ENCODE measurements around the gene NOC2L.
"Not testable (repeated sequence)": the region's sequence is repeated elsewhere in the genome, so short reads cannot be mapped to it uniquely, and the experiment has no call there.

NOC2L gene

GRCh38 chr1:947958-948357 lies 11.1 kb downstream of the NOC2L start:
- peaks cover 3% of the 10 kb centered on the region for H3K4me1 Mint-ChIP-seq (ENCODE audit: low read depth)
- no peaks in the 10 kb centered on the region for H3K27me3 Mint-ChIP-seq
- H3K4me3 Mint-ChIP-seq: no peak overlapping the region
- H3K27ac Mint-ChIP-seq: no peak overlapping the region
- no peaks in the 10 kb centered on the region for H3K9me3 Mint-ChIP-seq (ENCODE audit: low read depth)
- H3K36me3 Mint-ChIP-seq: peaks cover 5% of the 10 kb centered on the region

GRCh38 chr1:946811-947210 lies 12.2 kb downstream of the NOC2L start:
- H3K27ac Mint-ChIP-seq; H3K36me3 Mint-ChIP-seq; H3K27me3 Mint-ChIP-seq; H3K4me3 Mint-ChIP-seq; H3K4me1 Mint-ChIP-seq (ENCODE audit: low read depth); H3K9me3 Mint-ChIP-seq (ENCODE audit: low read depth): not testable (repeated sequence)

GRCh38 chr1:945688-946556 lies 13.1 kb downstream of the NOC2L start:
- Mint-ChIP-seq H3K4me1 (ENCODE audit: low read depth) (peaks cover 6% of the 10 kb centered on the region), H3K4me3 (no peak overlapping the region), H3K9me3 (ENCODE audit: low read depth) (no peaks in the 10 kb centered on the region), H3K27me3 (peaks cover 2% of the 10 kb centered on the region), H3K36me3 (peaks cover 2% of the 10 kb centered on the region), H3K27ac (no peak overlapping the region)

- Mint-ChIP-seq H3K27ac (no peak overlapping the region), H3K36me3 (peaks cover under 1% of the 10 kb centered on the region), H3K4me3 (no peak overlapping the region), H3K9me3 (ENCODE audit: low read depth) (no peaks in the 10 kb centered on the region), H3K4me1 (ENCODE audit: low read depth) (peaks cover 2% of the 10 kb centered on the region), H3K27me3 (peaks cover 2% of the 10 kb centered on the region)
Observed at GRCh38 chr1:944341-945325, 14.4 kb downstream of the NOC2L start.

- Mint-ChIP-seq H3K36me3 (no peaks in the 10 kb centered on the region), H3K4me1 (ENCODE audit: low read depth) (peaks cover 2% of the 10 kb centered on the region), H3K27me3 (peaks cover 6% of the 10 kb centered on the region), H3K27ac (no peak overlapping the region), H3K4me3 (peak overlapping the region; percentile 13), H3K9me3 (ENCODE audit: low read depth) (no peaks in the 10 kb centered on the region)
Observed at GRCh38 chr1:943545-944340, 15.3 kb downstream of the NOC2L start.

- H3K4me1 Mint-ChIP-seq (ENCODE audit: low read depth): peaks cover 2% of the 10 kb centered on the region
- peak overlapping the region; percentile 13 for H3K4me3 Mint-ChIP-seq
- no peak overlapping the region for H3K27ac Mint-ChIP-seq
- peaks cover 6% of the 10 kb centered on the region for H3K27me3 Mint-ChIP-seq
- no peaks in the 10 kb centered on the region for H3K36me3 Mint-ChIP-seq
- H3K9me3 Mint-ChIP-seq (ENCODE audit: low read depth): no peaks in the 10 kb centered on the region
Observed at GRCh38 chr1:942864-943533, 16.1 kb downstream of the NOC2L start.

GRCh38 chr1:942411-942821 lies 16.6 kb downstream of the NOC2L start:
- Mint-ChIP-seq H3K9me3 (ENCODE audit: low read depth) (no peaks in the 10 kb centered on the region), H3K27me3 (peaks cover 6% of the 10 kb centered on the region), H3K4me1 (ENCODE audit: low read depth) (peaks cover 2% of the 10 kb centered on the region), H3K36me3 (no peaks in the 10 kb centered on the region), H3K4me3 (no peak overlapping the region), H3K27ac (no peak overlapping the region)

- H3K4me3 Mint-ChIP-seq: peak overlapping the region; percentile 77
- no peaks in the 10 kb centered on the region for H3K9me3 Mint-ChIP-seq (ENCODE audit: low read depth)
- no peak overlapping the region for H3K27ac Mint-ChIP-seq
- H3K36me3 Mint-ChIP-seq: no peaks in the 10 kb centered on the region
- H3K27me3 Mint-ChIP-seq: peaks cover 6% of the 10 kb centered on the region
- H3K4me1 Mint-ChIP-seq (ENCODE audit: low read depth): peaks cover 2% of the 10 kb centered on the region
Observed at GRCh38 chr1:941588-942383, 17.3 kb downstream of the NOC2L start.

GRCh38 chr1:941015-941587 lies 18.0 kb downstream of the NOC2L start:
- H3K4me3 Mint-ChIP-seq: peak overlapping the region; percentile 77
- H3K36me3 Mint-ChIP-seq: no peaks in the 10 kb centered on the region
- peaks cover 2% of the 10 kb centered on the region for H3K4me1 Mint-ChIP-seq (ENCODE audit: low read depth)
- H3K27me3 Mint-ChIP-seq: peaks cover 6% of the 10 kb centered on the region
- H3K9me3 Mint-ChIP-seq (ENCODE audit: low read depth): no peaks in the 10 kb centered on the region
- no peak overlapping the region for H3K27ac Mint-ChIP-seq

- peaks cover 2% of the 10 kb centered on the region for H3K4me1 Mint-ChIP-seq (ENCODE audit: low read depth)
- H3K9me3 Mint-ChIP-seq (ENCODE audit: low read depth): no peaks in the 10 kb centered on the region
- H3K4me3 Mint-ChIP-seq: peak overlapping the region; percentile 59
- peaks cover 6% of the 10 kb centered on the region for H3K27me3 Mint-ChIP-seq
- H3K36me3 Mint-ChIP-seq: no peaks in the 10 kb centered on the region
- H3K27ac Mint-ChIP-seq: no peak overlapping the region
Observed at GRCh38 chr1:940107-941014, 18.7 kb downstream of the NOC2L start.

- Mint-ChIP-seq H3K4me1 (ENCODE audit: low read depth) (peaks cover 2% of the 10 kb centered on the region), H3K9me3 (ENCODE audit: low read depth) (no peaks in the 10 kb centered on the region), H3K4me3 (peak overlapping the region; percentile 30), H3K27ac (no peak overlapping the region), H3K36me3 (no peaks in the 10 kb centered on the region), H3K27me3 (peaks cover 9% of the 10 kb centered on the region)
Observed at GRCh38 chr1:939511-940106, 19.4 kb downstream of the NOC2L start.

- Mint-ChIP-seq H3K4me3 (no peak overlapping the region), H3K9me3 (ENCODE audit: low read depth) (no peaks in the 10 kb centered on the region)
Observed at GRCh38 chr1:938711-939489, 20.2 kb downstream of the NOC2L start.

More at GRCh38 chr1:938711-939489, 20.2 kb downstream of the NOC2L start:
- Mint-ChIP-seq H3K27ac (no peak overlapping the region), H3K4me1 (ENCODE audit: low read depth) (peaks cover 2% of the 10 kb centered on the region), H3K36me3 (no peaks in the 10 kb centered on the region), H3K27me3 (peaks cover 9% of the 10 kb centered on the region)

Data from activated naive CD8-positive, alpha-beta T cell (primary cell).